Fibroblast of skin of right biceps (primary cell): ENCODE measurements around the gene DNAJB1.
"Not testable (repeated sequence)": the region's sequence is repeated elsewhere in the genome, so short reads cannot be mapped to it uniquely, and the experiment has no call there.

Experiments
- DNase-seq: peaks from one replicate; pipeline ENCODE4 v3.0.0-alpha.2; 2013

DNAJB1 gene

DNA sequence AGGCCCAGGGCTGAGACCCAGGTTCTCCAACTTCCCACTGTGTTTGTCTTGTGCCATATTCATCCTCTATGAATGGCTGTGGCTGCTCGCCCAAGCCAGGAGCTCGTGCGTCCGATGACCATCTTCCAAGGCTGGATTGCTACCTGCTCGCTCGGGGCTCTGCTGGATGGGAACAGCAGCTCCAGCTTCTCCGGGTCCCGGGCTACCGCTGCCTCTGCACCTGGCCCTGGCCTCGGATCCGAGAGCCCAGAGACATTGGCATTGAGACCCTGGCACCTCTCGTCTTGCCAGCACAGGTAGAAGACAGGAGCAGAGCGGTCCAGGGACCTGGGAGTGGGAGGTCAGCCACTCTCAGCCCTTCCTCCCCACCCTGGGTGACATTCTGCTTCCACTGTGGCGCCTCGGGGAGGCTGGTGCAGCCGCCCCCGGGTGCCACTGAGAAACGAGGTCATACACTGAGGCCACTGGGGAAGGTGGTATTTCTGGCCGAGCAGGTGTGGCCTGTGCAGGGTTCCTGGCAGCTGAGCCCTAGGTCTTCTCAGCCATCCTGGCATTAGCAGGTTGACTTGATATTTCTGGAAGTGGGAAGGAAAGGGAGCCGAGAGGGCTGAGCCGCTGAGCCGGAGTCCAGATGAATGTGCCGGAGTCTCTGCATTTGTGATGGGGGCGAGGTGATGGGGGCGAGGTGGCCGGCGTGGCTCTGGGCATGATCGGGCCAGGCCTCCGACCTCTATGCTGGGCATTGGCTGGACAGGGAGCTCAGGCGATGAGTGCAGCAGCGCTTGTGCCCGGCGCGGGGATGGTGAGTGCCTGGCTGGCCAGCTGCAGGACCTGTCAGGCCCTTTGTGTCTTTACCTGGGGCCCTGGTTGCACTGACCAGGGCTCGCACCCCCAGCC is 35.1 kb upstream of the DNAJB1 start:
- DNase-seq = no peak

DNA sequence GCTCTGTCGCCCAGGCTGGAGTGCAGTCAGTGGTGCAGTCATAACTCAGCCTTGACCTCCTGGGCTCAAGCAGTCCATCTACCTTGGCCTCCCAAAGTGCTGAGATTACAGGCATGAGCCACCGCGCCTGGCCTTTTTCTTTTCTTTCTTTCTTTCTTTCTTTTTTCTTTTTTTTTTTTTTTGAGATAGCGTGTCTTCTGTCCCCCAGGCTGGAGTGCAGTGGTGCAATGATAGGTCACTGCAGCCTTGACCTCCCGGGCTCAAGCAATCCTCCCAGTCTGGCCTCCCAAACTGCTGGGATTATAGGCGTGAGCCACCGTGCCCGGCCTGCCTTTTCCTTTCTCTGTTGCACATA is 33.8 kb upstream of the DNAJB1 start:
- not testable (repeated sequence) for DNase-seq

DNA sequence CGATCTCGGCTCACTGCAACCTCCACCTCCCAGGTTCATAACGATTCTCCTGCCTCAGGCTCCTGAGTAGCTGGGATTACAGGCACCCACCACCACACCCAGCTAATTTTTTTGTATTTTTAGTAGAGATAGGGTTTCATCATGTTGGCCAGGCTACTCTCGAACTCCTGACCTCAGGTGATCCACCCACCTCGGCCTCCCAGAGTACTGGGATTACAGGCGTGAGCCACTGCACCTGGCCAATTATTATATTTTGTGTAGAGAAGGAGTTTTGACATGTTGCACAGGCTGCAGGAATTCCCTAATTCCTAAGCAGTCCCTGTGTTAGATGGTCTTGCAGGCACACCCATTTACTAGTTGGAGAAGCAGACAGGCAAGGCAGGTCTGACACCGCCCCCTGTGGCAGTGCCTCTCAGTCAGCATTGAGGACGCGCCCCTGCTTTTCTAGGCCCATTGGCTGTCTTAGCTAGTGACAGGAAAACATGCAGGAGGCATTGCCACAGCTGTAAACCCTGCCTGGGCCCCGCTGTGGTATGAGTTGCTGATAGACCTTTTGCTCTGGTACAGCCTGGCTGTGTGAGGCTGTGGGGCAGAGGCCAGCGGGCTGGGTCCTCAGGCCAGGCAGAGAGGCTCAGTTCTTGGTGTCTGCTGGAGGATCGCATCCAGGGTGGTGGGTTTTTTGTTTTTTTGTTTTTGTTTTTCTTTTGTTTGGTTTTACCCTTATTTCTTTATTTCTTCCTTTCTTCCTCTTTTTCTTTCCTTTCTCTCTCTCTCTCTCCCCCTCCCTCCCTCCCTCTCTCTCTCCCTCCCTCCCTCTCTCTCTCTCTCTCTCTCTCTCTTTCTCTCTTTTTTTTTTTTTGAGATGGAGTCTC is 33.2 kb upstream of the DNAJB1 start:
- peak; percentile 42 for DNase-seq

DNA sequence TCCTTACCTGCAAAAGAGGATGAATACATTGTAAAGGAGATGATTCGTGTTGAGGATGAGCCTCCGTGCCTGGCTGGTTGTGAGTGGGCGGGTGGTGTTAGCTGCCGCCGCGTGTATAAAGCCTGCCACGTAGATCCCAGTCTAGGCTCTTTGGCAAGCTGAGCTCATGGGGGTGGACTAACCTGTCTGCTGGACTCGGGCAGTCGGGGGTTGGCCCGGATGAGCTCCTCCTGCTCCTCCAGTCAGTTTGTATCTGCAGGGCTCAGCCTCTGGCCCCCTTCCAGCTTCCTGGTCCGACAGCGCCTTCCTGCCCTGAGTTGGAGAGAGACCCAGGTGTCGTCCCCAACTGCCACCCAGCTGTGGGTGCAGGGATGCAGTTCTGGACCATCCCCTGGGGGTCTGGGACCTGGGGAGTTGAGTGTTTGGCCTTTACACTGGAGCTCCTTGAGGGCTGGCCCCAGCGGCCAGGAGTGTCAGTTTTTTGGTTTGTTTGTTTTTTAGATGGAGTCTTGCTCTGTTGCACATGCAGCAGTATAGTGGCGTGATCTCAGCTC is 32.1 kb upstream of the DNAJB1 start:
- DNase-seq = no peak

DNA sequence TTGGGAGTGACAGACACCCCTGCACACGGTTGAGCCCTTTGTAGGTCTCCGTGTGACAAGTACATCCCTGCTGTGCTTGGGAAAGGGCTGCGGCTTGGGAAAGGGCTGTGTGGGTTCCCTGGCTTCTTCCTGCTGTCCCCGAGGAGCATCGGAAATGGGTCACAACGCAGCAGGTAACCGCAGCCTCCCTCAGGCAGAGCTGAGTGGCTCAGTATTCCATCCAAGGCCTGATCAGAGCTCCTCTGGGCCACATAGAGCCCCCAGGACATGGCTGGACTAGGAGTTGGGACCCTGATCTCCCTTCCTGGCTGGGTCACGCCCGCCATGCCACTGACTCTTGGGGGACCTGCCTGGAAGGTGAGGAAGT is 27.5 kb upstream of the DNAJB1 start:
- DNase-seq = no peak

DNA sequence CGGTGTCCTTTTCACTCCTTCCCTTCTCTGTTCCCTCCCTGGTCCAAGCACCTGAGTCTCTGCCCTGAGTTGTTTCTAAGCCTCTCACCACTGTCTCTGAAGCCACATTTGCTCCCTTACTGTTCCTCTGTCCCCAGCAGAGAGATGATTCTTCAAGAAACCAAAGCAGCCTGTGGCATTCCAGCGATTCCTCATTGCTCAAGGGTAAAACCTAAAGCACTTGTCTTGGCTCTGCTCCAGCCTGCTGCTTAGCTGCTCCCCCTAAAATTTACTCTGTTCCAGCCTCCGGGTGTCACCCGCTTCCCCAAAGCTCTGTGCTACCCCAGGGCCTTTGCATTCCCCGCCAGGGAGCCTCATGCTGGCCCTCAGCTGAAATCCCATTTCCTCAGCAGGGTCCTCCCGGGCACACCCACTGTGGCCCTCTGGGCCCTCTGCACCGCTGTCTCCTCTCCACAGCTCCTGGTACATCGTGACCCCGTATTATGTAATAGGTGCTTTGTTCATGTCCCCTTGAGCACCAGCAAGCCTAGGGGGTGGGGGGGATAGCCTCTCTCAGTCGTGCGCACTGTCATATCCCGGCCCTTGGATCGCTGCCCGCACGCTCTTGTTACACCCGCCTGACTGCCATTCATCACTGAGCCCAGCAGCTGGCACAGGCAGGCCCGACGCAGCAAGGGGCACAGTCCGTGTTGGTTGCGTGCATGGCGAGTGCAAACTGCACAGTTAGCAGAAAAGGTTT is 26.9 kb upstream of the DNAJB1 start:
- DNase-seq = no peak

DNA sequence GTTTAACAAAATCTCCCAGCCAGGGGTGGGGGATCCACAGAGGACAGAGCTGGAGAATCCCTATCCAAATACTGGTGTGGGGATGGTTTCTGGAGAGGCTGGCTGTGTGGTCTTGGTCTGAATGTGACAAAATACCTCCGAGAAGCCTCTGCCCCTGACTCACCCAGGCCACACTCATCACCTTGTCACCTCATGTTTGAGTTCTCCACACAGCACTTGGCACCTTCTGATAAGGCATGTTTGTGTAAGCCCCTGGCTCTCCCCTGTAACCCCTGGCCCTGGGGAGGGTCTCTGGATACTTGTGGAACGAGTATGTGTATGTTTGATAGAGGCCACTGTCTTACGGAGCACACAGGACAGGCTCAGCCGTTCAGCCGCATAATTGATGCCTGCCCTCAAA is 25.9 kb upstream of the DNAJB1 start:
- no peak for DNase-seq

DNA sequence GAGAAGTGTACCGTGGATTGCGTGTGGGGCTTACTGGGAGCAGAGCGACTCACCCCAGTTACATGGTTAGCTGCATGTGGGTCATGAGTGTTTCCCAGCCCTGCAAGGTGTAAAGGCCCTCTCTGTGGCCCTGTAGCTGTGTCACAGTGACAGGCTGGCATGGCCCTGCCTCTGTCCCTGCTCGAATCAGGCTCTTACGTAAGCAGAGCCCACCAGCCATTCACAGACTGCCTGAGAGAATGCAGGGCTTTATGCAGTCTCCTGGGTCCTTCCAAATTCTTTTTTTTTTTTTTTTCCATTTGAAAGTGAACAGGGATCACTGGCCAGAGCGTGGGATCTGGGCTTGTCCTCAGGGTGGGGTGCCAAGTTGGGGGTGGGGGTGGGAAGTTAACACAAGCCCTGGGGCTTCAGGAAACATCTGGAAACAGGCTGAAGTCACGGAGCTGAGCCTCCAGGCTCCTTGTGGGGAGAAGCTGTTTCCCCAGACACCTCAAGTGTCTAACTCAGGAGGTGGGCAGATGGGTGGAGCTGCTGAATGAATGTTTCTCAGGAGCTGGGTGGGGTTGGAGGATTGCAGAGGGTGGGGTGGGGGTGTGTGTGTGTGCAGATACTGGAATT is 24.6 kb upstream of the DNAJB1 start:
- no peak for DNase-seq

DNA sequence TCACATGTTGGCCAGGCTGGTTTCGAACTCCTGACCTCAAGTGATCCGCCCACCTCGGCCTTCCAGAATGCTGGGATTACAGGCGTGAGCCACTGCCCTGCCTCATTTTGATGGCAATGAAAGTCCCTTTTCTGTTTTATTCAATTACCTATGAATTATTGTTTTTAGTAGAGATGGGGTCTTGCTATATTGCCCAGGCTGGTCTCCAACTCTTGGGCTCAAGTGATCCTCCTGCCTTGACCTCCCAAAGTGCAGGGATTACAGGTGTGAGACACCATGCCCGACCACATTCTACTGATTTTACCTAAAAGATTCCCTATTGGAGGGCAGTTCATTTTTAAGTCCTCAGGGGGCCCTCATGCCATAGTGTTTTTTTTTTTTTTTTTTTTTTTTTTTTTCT is 23.8 kb upstream of the DNAJB1 start:
- DNase-seq = not testable (repeated sequence)

DNA sequence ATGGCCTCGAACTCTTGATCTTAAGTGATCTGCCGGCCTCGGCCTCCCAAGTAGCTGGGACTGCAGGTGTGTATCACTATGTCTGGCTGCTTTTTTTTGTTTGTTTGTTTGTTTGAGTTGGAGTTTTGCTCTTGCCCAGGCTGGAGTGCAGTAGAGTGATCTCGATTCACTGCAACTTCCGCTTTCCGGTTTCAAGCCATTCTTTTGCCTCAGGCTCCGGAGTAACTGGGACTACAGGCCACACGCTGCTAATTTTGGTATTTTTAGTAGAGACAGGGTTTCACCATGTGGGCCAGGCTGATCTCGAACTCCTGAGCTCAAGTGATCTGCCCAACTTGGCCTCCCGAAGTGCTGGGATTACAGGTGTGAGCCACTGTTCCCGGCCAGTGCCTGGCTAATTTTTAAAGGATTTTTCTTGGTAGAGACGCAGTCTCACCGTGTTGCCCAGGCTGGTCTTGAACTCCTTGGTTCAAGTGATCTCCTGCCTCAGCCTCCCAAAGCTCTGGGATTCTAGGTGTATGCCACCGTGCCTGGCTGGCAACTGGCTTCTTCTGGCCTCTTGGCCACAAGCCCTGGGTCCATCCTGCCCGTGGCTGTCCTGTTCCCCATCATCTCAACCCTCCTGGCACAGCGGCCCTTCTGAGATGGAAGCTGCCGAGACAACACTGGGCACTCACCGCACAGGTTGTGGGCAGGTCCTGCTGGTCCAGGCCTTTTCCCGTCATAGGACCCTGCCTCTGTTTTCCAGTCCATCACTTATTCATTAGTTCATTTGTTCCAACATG is 22.7 kb upstream of the DNAJB1 start:
- no peak for DNase-seq

DNA sequence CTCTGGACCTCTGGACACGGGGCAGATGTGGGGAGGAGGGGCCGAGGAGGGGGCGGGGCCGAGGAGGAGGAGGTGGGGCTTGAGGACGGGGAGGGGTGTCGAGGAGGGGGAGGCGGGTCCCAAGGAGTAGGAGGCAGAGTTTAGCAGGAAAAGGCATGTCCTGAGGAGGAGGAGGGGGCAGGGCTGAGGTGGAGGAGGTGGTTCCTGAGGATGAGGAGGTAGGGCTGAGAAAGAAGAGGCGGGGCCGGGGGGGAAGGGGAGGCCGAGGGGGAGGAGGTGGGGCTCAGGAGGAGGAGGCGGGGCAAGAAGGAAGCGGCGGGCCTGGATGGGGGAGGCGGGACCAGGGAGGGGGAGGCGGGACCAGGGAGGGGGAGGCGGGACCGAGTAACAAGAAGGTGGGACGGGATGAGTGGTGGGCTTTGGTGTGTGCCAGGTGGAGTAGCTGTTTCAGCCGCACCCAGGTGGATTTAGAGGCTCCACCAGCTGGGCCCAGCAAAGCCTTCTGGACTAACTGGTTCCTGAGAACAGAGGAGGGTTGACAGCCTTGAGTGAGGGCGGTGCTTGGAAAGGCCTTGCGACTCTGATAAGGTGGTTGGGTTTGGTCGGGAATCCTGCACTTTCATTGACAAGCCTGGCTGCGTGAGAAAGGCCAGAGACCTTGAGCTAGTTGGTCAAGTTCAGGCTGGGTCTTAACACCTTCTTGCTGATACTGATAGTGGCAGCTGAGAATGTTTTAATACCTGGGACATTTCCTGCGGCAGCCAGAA is 18.9 kb upstream of the DNAJB1 start:
- DNase-seq = peak; percentile 61

DNA sequence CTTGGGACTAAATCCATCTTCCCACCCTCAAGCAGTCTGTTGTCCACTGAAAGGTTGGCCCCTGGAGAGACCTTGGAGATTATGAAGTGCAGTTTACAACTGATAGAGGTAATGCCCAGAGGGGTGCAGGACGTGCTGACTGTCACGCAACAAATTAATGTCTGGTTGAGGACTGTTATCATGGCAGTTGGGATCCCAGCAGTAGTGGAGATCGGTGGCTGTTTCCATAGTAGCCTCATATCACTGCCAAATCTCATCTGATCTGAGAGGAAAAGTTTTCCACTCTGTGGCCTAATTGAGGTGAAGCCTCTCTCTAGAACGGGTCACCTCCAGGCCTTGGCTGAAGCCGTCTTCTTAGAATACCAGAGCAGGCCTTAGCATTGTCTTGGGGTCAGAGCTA is 15.3 kb upstream of the DNAJB1 start:
- no peak for DNase-seq

DNA sequence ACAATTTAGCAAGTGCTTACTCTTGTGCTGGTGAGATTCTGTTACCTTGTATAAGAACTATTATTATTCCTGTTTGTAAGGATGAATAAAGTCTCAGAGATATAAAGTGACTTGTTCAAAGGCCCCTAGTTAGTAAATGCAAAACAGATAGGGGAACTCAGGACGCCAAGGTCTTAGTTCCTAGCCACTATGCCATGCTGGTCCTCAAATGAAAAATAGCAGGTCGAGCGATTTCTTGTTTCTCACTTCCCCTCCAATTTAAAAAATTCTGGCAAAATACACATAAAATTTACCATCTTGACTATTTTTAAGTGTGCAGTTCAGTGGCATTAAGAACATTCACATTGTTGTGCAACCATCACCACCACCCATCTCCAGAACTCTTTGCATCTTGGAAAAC is 12.3 kb upstream of the DNAJB1 start:
- no peak for DNase-seq

DNA sequence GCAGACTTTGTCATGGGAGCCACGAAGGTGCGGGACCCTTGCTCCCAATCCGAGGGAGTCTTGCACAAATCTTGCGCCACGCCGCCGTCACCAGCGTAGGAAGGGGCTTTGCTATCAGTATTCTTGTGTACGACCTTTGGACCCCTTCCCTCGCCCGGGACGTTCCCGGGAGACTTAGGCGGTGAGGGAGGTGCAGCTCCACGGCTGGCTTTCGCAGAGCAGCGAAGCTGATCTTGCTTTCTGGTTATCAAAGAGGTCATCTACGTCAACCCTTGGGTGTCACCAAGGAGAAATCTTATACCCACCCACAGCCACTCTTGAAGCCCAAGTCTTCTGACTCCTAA is 11.8 kb upstream of the DNAJB1 start:
- no peak for DNase-seq

DNA sequence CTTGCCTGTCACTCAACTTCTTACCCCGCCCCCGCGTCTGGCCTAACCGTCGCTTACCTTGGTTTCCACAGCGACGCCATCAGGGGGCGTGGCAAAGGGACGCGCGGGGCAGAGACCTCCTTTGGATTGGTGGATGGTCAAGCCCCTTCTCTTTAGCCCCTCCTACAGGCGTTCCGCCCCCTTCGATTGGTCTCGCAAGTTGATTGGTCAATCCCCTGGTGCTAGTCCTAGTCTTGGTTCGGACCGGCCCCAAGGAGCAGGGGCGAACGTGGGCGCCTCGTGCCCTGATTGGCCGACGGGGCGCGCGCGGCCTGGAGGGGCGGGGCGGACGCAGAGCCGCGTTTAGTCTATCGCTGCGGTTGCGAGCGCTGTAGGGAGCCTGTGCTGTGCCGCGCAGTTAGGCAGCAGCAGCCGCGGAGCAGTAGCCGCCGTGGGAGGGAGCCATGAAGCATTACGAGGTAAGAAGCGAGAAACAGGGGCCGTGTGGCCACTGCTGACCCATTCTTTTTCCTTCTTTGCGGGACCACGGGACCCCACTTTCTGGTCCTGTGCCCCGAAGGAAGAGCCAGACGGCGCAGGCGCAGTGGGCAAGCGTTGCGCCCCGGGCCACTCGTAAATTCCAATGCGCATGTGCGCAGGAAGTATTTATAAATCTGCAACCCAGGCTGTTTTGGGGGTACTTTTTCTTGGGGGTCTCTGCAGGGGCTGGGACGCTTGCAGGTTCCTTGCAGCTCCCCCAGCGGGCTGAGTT is 11.2 kb upstream of the DNAJB1 start, which contains the start of gene TECR:
TECR (plus strand) TSS at position 341 of the 751 bp plus-strand sequence; CDS start at position 444, 103 bp downstream.
- peak; percentile 100 for DNase-seq

DNA sequence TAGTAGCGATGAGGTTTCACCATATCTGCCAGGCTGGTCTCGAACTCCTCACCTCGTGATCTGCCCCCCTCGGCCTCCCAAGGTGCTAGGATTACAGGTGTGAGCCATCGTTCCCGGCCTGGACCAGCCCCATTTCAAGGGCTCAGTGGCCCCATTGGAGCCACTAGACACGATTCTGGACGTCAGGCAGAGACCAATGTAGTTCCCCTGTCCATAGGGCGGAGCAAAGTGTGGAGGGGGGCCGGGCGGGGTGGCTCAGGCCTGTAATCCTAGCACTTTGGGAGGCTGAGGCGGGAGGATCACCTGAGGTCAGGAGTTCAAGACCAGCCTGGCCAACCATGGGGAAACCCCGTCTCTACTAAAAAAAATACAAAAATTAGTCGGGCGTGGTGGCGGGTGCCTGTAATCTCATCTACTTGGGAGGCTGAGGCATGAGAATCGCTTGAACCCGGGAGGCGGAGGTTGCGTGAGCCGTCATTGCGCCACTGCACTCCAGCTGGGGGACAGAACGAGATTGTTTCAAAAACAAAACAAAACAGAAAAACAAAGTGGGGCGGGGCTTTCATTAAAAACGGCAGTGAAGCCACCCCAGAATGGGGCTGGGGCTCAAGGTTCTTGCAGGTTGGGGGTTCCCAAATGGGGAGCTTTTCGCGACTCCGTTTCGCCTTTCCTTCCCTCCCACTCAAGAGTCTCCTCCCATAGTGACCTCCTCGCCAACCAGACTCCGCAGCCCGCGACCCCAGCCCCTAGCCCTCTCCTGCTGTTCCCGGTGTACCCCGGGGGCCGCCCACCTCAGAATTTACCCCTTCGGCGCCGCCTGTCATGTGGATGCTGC is 10.4 kb upstream of the DNAJB1 start:
- DNase-seq = no peak

DNA sequence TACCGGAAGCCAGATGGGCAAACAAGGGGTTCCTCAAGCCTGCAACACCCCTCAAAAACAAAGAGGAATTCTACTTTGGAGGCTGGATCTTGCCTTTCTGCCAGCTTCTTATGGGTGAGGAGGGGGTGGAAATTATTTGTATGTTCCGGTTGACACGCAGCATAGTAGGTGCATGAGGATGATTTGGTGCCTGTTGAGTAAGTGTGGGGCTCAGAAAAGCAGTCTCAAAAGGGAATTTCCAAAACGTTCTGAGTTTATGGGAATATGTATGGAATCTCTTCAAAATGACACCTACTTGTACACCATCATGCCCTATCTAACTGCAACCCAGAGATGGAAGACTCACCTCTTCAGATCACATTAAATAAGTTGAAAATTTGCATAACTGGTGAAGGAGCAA is 8.2 kb upstream of the DNAJB1 start:
- no peak for DNase-seq

DNA sequence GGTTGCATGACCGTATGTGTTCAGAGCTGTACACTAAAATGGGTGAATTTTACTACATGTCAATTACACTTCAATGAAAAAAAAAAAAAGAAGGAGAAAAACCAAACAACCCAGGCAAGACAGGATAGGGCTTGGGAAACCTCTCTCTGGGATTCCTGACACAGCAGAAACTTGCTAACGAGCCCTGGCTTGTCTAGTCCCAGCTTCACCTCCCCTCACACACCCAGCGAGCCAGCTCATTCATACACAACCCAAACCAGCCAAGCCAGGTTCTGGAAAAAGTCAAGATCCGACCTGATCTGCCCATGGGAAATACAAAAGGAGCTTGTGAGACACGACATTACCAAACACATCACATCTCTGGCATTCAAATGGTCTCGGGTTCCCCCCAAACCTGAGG is 7.5 kb upstream of the DNAJB1 start:
- no peak for DNase-seq

DNA sequence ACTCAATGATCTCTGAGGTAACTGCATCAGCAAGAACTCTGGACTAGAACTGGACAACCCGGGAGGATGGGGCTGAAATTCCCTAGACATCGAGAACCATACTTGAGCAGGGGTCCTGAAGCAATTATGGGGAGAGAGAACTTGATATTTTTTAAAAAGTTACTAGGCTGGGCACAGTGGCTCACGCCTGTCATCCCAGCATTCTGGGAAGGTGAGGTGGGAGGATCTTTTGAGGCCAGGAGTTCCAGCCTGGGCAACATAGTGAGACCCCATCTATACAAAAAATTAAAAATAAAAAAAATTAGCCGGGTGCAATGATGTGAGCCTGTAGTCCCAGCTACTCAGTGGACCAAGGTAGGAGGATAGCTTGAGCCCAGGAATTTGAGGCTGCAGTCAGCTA is 2.3 kb upstream of the DNAJB1 start:
- no peak for DNase-seq
